ENCODE data around the gene BANF2. TPM values are rescaled to one million over a fixed set of nuclear protein-coding genes. Genes with fewer than 3 reads are reported as not detected.
"Not testable (repeated sequence)": the region's sequence is repeated elsewhere in the genome, so short reads cannot be mapped to it uniquely, and the experiment has no call there.

The BANF2 gene
- total RNA-seq, 6 experiments from 2014 or later: not detected

DNA sequence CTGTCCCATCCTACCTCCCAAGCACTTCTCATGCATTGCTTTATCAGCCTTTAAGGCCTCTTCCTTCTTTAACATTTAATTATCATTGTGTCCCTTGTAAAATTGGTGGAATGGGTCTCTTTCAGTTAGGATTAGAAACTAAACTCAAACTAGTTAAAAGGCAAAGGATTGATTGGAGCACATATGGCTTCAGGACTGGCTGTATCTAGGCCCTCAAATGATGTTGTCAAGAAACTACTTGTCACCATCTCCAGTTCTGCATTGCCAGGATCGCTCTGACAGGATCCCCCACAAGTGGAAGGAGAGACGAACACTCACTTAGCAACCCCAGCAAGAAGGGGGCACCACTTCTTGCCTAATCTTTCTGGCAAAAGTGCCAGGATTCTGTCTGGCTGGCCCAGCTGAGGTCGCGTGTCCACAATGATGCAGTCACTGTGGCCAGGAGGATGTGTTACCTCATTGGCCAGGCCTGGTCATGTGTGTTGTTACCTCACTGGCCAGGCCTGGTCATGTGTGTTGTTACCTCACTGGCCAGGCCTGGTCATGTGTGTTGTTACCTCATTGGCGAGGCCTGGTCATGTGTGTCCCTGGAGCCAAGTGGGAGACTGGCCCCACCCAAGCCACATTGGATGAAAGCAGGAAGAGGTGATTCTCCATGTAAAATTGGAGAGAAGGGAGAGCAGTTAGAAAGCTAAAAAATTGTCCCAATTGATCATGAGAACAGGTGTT is 5.0 kb downstream of the BANF2 start:
- ATAC-seq: no peak
- 83% methylated on average over 2 of the region's 5 CpGs for WGBS (ENCODE audit: insufficient coverage, low coverage, low lambda C conversion rate, missing lambda C conversion rate)
- no peak for DNase-seq
- TF ChIP-seq POLR2A (IDR thresholded peaks at IDR 0.05): no peak
- TF ChIP-seq, protein P1, sequence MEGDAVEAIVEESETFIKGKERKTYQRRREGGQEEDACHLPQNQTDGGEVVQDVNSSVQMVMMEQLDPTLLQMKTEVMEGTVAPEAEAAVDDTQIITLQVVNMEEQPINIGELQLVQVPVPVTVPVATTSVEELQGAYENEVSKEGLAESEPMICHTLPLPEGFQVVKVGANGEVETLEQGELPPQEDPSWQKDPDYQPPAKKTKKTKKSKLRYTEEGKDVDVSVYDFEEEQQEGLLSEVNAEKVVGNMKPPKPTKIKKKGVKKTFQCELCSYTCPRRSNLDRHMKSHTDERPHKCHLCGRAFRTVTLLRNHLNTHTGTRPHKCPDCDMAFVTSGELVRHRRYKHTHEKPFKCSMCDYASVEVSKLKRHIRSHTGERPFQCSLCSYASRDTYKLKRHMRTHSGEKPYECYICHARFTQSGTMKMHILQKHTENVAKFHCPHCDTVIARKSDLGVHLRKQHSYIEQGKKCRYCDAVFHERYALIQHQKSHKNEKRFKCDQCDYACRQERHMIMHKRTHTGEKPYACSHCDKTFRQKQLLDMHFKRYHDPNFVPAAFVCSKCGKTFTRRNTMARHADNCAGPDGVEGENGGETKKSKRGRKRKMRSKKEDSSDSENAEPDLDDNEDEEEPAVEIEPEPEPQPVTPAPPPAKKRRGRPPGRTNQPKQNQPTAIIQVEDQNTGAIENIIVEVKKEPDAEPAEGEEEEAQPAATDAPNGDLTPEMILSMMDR (IDR thresholded peaks at IDR 0.05): no peak
- Histone ChIP-seq H3K27me3 (no peaks in the 10 kb centered on the region), H3K27ac (no peak overlapping the region), H3K4me3 (no peak overlapping the region), H3K36me3 (no peaks in the 10 kb centered on the region), H3K4me1 (peaks cover 0 to under 1% (median 0%) of the 10 kb centered on the region in 4 donors), H3K9me3 (no peaks in the 10 kb centered on the region)
- intact Hi-C loops (cut with DNase I): no loop called here

- intact Hi-C loops (cut with DNase I): no loop called here
- TF ChIP-seq, protein P1 (IDR thresholded peaks at IDR 0.05): no peak
- TF ChIP-seq POLR2A (IDR thresholded peaks at IDR 0.05): no peak
- Histone ChIP-seq H3K4me1 (peaks cover 0 to 12% (median 5%) of the 10 kb centered on the region in 4 donors), H3K4me3 (no peak overlapping the region), H3K27ac (no peak overlapping the region), H3K36me3 (no peaks in the 10 kb centered on the region), H3K27me3 (no peaks in the 10 kb centered on the region), H3K9me3 (no peaks in the 10 kb centered on the region)
- DNase-seq (no peak), ATAC-seq (no peak)
- 100% methylated on average over 1 of the region's 4 CpGs for WGBS (ENCODE audit: insufficient coverage, low coverage, low lambda C conversion rate, missing lambda C conversion rate)
These were observed 6.2 kb downstream of the BANF2 start for GRCh38 chr20:17705916-17706315.

- no CpG with 5 or more reads among the region's 3 CpGs for WGBS (ENCODE audit: insufficient coverage, low coverage, low lambda C conversion rate, missing lambda C conversion rate)
- H3K9me3 ChIP-seq: no peaks in the 10 kb centered on the region
- H3K36me3 ChIP-seq: no peaks in the 10 kb centered on the region
- no peak for TF ChIP-seq POLR2A (IDR thresholded peaks at IDR 0.05)
- TF ChIP-seq, protein P1 (IDR thresholded peaks at IDR 0.05): no peak
- H3K27ac ChIP-seq: no peak overlapping the region
- intact Hi-C loops (cut with DNase I): no loop called here
- ATAC-seq (no peak), DNase-seq (no peak)
- no peak overlapping the region for H3K4me3 ChIP-seq
- no peaks in the 10 kb centered on the region for H3K27me3 ChIP-seq
- peaks cover 0 to 12% (median 8%) of the 10 kb centered on the region in 4 donors for H3K4me1 ChIP-seq
These were observed 6.9 kb downstream of the BANF2 start for GRCh38 chr20:17706632-17707031.

GRCh38 chr20:17707951-17708350 is 8.2 kb downstream of the BANF2 start:
- H3K27ac ChIP-seq; ATAC-seq; DNase-seq; H3K4me3 ChIP-seq; H3K27me3 ChIP-seq; H3K9me3 ChIP-seq; H3K36me3 ChIP-seq; intact Hi-C loops (cut with DNase I): not testable (repeated sequence)
- H3K4me1 ChIP-seq: peaks cover 0 to 12% (median 8%) of the 10 kb centered on the region in 4 donors
- 79% methylated on average over 3 of the region's 3 CpGs for WGBS (ENCODE audit: insufficient coverage, low coverage, low lambda C conversion rate, missing lambda C conversion rate)

DNA sequence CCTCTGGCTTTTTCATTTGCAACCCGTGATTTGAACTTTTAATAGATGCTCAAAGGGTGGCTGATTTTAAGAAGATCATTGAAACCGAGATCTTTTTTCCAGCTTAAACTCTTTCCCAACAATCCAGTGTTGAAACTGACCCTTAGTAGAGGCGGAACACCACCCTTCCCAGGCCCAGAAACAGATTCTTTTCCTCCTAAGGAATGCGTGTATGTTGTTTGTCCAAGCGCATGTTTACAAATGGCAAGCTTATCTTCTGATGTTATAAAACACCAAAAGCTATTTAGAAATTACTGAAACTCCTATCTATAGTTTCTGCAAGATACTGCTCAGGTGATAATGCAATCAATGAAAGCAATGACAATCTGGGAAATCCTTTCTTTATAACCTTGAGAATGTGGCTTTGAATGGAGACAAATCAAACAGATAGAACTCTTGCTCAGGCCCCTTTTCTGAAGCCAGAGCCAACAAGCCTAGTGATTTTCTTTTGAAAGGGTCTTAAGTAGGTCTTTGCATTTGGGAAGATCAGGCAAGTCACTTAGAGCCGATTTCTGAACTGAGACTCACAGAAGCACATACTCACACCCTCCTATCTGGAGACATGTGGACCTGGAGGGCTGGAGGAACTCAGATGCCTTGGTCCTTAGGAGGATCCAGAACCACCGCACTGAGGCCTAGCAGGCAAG is 9.1 kb downstream of the BANF2 start:
- intact Hi-C loops (cut with DNase I): no loop called here

More for the DNA sequence above, 9.1 kb downstream of the BANF2 start:
- Histone ChIP-seq H3K27ac (no peak overlapping the region), H3K9me3 (no peaks in the 10 kb centered on the region), H3K27me3 (no peaks in the 10 kb centered on the region), H3K4me3 (no peak overlapping the region), H3K4me1 (peaks cover 0 to 12% (median 8%) of the 10 kb centered on the region in 4 donors), H3K36me3 (no peaks in the 10 kb centered on the region)
- DNase-seq: no peak
- TF ChIP-seq, protein P1 (IDR thresholded peaks at IDR 0.05): no peak
- TF ChIP-seq POLR2A (IDR thresholded peaks at IDR 0.05): no peak
- no peak for ATAC-seq
- 69% methylated on average over 6 of the region's 7 CpGs for WGBS (ENCODE audit: insufficient coverage, low coverage, low lambda C conversion rate, missing lambda C conversion rate)
